ENCODE results near the gene LPCAT3. TPM values are rescaled to one million over a fixed set of nuclear protein-coding genes. Genes with fewer than 3 reads are reported as not detected.

Gene LPCAT3
- total RNA-seq, 1 experiment from 2014 or later, result 102 TPM

DNA sequence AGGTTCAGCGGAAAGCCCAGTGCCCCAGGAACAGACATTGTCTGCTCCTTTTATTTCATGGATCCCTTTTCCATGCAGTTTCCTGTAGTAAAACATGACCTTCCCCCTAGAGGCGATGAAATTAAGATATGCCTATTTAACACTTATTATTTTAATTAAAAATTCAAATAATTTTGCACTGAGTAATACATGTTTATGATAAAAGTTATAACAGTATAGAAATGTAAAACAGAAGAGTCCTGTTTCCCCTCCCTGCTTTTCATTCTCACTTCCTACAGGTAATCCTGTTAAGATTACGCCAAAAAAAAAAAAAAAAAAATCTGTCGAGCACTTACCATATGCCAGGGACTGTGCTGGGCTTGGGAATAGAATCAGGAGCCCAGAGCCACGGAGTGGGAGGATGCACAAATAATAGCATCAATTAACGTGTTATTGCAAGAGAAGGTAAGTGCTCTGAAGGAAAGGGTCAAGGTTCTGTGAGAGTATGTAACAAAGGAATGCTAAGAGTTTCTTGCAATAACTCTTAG is 830 bp upstream of the LPCAT3 start:
- no peak for DNase-seq
- ChIA-PET CTCF (interaction anchor here (1.0 to 1.1 kb wide), 2 partner anchors 58 to 168 kb away, joined by 4 read pairs; partner anchors contain the start of gene CDCA3), POLR2A (ENCODE audit: unreplicated experiment) (interaction anchor here (0.5 to 1.3 kb wide), 7 partner anchors 50 to 168 kb away, joined by 3 to 8 read pairs (median 4); partner anchors contain the start of gene USP5)
- no peaks in the 10 kb centered on the region for H3K36me3 ChIP-seq (ENCODE audit: low read depth)
- H2AFZ ChIP-seq, result peak overlapping the region; percentile 89
- H3K4me3 ChIP-seq, result peak overlapping the region; percentile 79
- no peaks in the 10 kb centered on the region for H3K27me3 ChIP-seq (ENCODE audit: insufficient read depth, low read depth)
- no peaks in the 10 kb centered on the region for H4K20me1 ChIP-seq (ENCODE audit: insufficient read depth)
- no peaks in the 10 kb centered on the region for H3K9me3 ChIP-seq (ENCODE audit: insufficient read depth, low read depth)
- H3F3A ChIP-seq (ENCODE audit: insufficient read depth, low read depth), result peaks cover 7% of the 10 kb centered on the region
- intact Hi-C loops (cut with micrococcal nuclease; ENCODE audit: unreplicated experiment), result loop anchor here (2.0 kb wide), 2 partner anchors 150 to 170 kb away; partner anchors contain the start of gene PEX5
- H3K4me1 ChIP-seq (replicated peaks; ENCODE audit: insufficient read depth), result peaks cover 37% of the 10 kb centered on the region
- no peaks in the 10 kb centered on the region; the same call in 1 of the 2 replicates for H3K9me2 ChIP-seq (ENCODE audit: insufficient read depth)
- peak overlapping the region; percentile 85 for H3K4me2 ChIP-seq
- H3K27ac ChIP-seq, result peak overlapping the region; percentile 74
- peaks cover 34% of the 10 kb centered on the region for H3K79me2 ChIP-seq (ENCODE audit: low read depth)
- TF ChIP-seq, protein P1, sequence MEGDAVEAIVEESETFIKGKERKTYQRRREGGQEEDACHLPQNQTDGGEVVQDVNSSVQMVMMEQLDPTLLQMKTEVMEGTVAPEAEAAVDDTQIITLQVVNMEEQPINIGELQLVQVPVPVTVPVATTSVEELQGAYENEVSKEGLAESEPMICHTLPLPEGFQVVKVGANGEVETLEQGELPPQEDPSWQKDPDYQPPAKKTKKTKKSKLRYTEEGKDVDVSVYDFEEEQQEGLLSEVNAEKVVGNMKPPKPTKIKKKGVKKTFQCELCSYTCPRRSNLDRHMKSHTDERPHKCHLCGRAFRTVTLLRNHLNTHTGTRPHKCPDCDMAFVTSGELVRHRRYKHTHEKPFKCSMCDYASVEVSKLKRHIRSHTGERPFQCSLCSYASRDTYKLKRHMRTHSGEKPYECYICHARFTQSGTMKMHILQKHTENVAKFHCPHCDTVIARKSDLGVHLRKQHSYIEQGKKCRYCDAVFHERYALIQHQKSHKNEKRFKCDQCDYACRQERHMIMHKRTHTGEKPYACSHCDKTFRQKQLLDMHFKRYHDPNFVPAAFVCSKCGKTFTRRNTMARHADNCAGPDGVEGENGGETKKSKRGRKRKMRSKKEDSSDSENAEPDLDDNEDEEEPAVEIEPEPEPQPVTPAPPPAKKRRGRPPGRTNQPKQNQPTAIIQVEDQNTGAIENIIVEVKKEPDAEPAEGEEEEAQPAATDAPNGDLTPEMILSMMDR (conservative IDR thresholded peaks at IDR 0.05), result no peak; the same call in none of the 2 replicates
- no peak for TF ChIP-seq EZH2 (IDR thresholded peaks at IDR 0.05; ENCODE audit: low read depth)
- TSS peak; percentile 72 for BruUV-seq (replicated peaks)

DNA sequence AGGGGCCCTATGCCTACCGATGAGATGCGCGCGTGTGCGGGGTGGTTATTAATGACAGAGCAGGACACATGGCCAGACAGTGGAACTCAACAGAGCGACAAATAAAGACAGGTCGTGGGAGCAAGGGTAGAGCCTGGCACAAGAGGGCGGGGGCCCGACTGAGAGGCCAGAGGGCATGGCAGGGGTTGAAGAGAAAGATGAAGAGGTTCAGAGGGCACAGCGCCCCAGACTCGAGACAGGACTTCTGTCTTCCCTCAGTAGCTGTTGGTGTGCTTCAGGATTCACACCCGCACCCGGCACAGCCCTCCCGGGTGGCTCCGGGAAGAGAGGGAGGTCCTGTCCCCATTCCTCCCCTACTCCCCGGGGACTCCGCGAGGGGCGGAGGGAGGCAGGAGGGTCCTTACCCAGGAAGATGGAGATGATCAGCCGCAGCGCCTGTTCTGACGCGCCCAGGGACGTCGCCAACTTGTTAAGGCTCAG is 366 bp downstream of the LPCAT3 start:
- no peak for DNase-seq
- no peaks in the 10 kb centered on the region for H3K27me3 ChIP-seq (ENCODE audit: insufficient read depth, low read depth)
- H3K4me1 ChIP-seq (replicated peaks; ENCODE audit: insufficient read depth), result peaks cover 37% of the 10 kb centered on the region
- BruUV-seq (replicated peaks), result TSS peak; percentile 58
- peak overlapping the region; percentile 79 for H3K4me3 ChIP-seq
- peak overlapping the region; percentile 85 for H3K4me2 ChIP-seq
- peaks cover 7% of the 10 kb centered on the region for H3F3A ChIP-seq (ENCODE audit: insufficient read depth, low read depth)
- H3K27ac ChIP-seq, result peak overlapping the region; percentile 74
- H3K79me2 ChIP-seq (ENCODE audit: low read depth), result peaks cover 34% of the 10 kb centered on the region
- H3K9me3 ChIP-seq (ENCODE audit: insufficient read depth, low read depth), result no peaks in the 10 kb centered on the region
- intact Hi-C loops (cut with micrococcal nuclease; ENCODE audit: unreplicated experiment), result loop anchor here (1.0 to 2.0 kb wide), 6 partner anchors 48 to 171 kb away; partner anchors contain the start of genes C1R, EMG1, PEX5 and PHB2
- TF ChIP-seq EZH2 (IDR thresholded peaks at IDR 0.05; ENCODE audit: low read depth), result no peak
- TF ChIP-seq, protein P1 (conservative IDR thresholded peaks at IDR 0.05), result no peak
- no peaks in the 10 kb centered on the region for H4K20me1 ChIP-seq (ENCODE audit: insufficient read depth)
- H2AFZ ChIP-seq, result peak overlapping the region; percentile 89
- POLR2A ChIA-PET (ENCODE audit: unreplicated experiment), result interaction anchor here (0.5 to 1.3 kb wide), 11 partner anchors 10 to 1011 kb away, joined by 3 to 8 read pairs (median 4); partner anchors contain the start of genes C12orf57, RNU7-1 and USP5
- H3K9me2 ChIP-seq (ENCODE audit: insufficient read depth), result no peaks in the 10 kb centered on the region; the same call in 1 of the 2 replicates
- CTCF ChIA-PET, result interaction anchor here (0.6 to 1.5 kb wide), 4 partner anchors 56 to 167 kb away, joined by 3 to 9 read pairs (median 4); partner anchors contain the start of gene CDCA3
- no peaks in the 10 kb centered on the region for H3K36me3 ChIP-seq (ENCODE audit: low read depth)

DNA sequence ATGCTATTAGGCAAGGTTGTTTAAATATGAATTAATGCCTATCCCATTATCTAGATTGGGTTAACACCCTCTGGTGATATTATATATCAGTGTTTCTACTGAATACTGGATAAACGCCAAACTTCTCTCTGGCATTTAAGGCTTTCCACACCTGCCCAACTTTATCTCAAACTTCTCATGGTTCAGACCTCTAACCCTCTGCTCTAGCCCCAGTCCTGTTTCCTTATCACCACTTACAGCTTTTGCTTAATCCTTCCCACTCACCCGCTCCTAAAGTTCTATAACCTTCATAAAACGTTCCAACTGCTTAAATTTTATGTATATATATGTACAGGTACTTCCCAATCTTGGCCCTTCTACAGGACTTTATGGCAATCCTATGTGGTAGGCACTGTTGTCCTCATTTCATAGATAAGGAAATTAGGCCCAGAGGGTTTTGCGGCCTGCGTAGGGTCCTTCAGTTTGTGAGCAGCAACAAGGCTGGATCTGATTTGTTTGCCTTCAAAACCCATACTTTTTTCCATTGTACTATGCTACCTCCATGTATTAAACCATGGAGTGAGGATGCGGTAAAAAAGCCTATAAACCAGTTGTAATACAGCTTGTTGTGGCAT is 1.2 kb downstream of the LPCAT3 start:
- Histone ChIP-seq H3K36me3 (ENCODE audit: low read depth) (no peaks in the 10 kb centered on the region), H3K9me3 (ENCODE audit: insufficient read depth, low read depth) (no peaks in the 10 kb centered on the region), H3K4me3 (peak overlapping the region; percentile 79), H3F3A (ENCODE audit: insufficient read depth, low read depth) (peaks cover 7% of the 10 kb centered on the region), H3K27me3 (ENCODE audit: insufficient read depth, low read depth) (no peaks in the 10 kb centered on the region), H3K9me2 (ENCODE audit: insufficient read depth) (no peaks in the 10 kb centered on the region; the same call in 1 of the 2 replicates), H2AFZ (no peak overlapping the region), H4K20me1 (ENCODE audit: insufficient read depth) (no peaks in the 10 kb centered on the region), H3K27ac (no peak overlapping the region), H3K79me2 (ENCODE audit: low read depth) (peaks cover 34% of the 10 kb centered on the region), H3K4me1 (replicated peaks; ENCODE audit: insufficient read depth) (peaks cover 42% of the 10 kb centered on the region), H3K4me2 (peak overlapping the region; percentile 85)
- intact Hi-C loops (cut with micrococcal nuclease; ENCODE audit: unreplicated experiment), result no loop called here
- TF ChIP-seq EZH2 (IDR thresholded peaks at IDR 0.05; ENCODE audit: low read depth), result no peak
- TF ChIP-seq, protein P1 (conservative IDR thresholded peaks at IDR 0.05), result no peak
- ChIA-PET CTCF (interaction anchor here (0.7 to 1.5 kb wide), 2 partner anchors 71 to 548 kb away, joined by 3 to 9 read pairs; no protein-coding TSS in a partner anchor), POLR2A (ENCODE audit: unreplicated experiment) (no interaction called here)
- no TSS peak for BruUV-seq (replicated peaks)
- DNase-seq, result no peak
